ENCODE results near the gene PSME1.

- TF ChIP-seq CTCF (conservative IDR thresholded peaks at IDR 0.05) (no peak), ZFX (IDR thresholded peaks at IDR 0.05) (no peak)
Measured at GRCh38 chr14:24117179-24117578, 18.8 kb upstream of the PSME1 start.

Data from C4-2B (cell line).